Aorta (tissue), 5 donors: ENCODE data around the gene SLC9A8. TPM values are rescaled to one million over a fixed set of nuclear protein-coding genes. Genes with fewer than 3 reads are reported as not detected.
"Not testable (repeated sequence)": the region's sequence is repeated elsewhere in the genome, so short reads cannot be mapped to it uniquely, and the experiment has no call there.

Source experiments
- ATAC-seq: fragments of 200-7000 bp; cut with Tn5 transposase; one replicate; pipeline ENCODE4 v1.9.1; 2022; ENCODE audit warnings: moderate library complexity; ENCODE audit not compliant: low FRiP score
- DNase-seq, 2 donors: peaks; one replicate each; pipeline ENCODE4 v3.0.0-alpha.2; 2020
- H3K27ac ChIP-seq, 2 donors: one replicate each; pipeline ENCODE4 v1.5.1; 2013; ENCODE audit warnings: low read length in 2 of 2, mild to moderate bottlenecking in 2 of 2, moderate library complexity in 2 of 2, control low read depth in 1 of 2, inconsistent platforms in 1 of 2, low read depth in 1 of 2
- H3K27me3 ChIP-seq, 2 donors: one replicate each; pipeline ENCODE4 v1.6.1; 2013; ENCODE audit warnings: control low read depth in 1 of 2, low read length in 1 of 2, mild to moderate bottlenecking in 1 of 2, moderate library complexity in 1 of 2; ENCODE audit not compliant: insufficient read depth in 2 of 2, control insufficient read depth in 1 of 2
- H3K36me3 ChIP-seq, 2 donors: one replicate each; pipeline ENCODE4 v1.6.1; 2013; ENCODE audit warnings: control low read depth in 1 of 2, low read length in 1 of 2, mild to moderate bottlenecking in 1 of 2; ENCODE audit not compliant: insufficient read depth in 2 of 2, control insufficient read depth in 1 of 2
- H3K4me1 ChIP-seq, 2 donors: one replicate each; pipeline ENCODE4 v1.6.1; 2013; ENCODE audit warnings: low read length in 2 of 2, control low read depth in 1 of 2, mild to moderate bottlenecking in 1 of 2, moderate library complexity in 1 of 2; ENCODE audit not compliant: insufficient read depth in 2 of 2, control insufficient read depth in 1 of 2
- H3K4me3 ChIP-seq, 2 donors: one replicate each; pipeline ENCODE4 v1.5.1; 2013; ENCODE audit warnings: low read length in 2 of 2, control low read depth in 1 of 2, mild to moderate bottlenecking in 1 of 2
- H3K9me3 ChIP-seq: one replicate; pipeline ENCODE4 v1.6.1; 2013; ENCODE audit warnings: mild to moderate bottlenecking, low read length; ENCODE audit not compliant: control insufficient read depth
- WGBS, 2 donors: extraction: QIAGEN DNeasy Blood & Tissue Kit; methylation state at CpG; one replicate each; pipeline ENCODE4 v1.1.7; 2013; 5-methylcytosine and 5-hydroxymethylcytosine counted together
- intact Hi-C, 2 donors: fragments of 100-400 bp; cut with DNase I; formaldehyde crosslinking; loops; one replicate each; pipeline versions ENCODE4 v1.14.2 to v1.15.0; 2022
- polyA plus RNA-seq, 2 donors: library from polyadenylated mRNA; stranded (reverse); fragments of 200-250 nt; gene quantifications; one replicate each; pipeline ENCODE4 v1.2.3, GENCODE V29; 2013
- total RNA-seq, 2 donors: library from RNA; stranded (reverse); fragmentation: NEBNext Ultra II Directional; extraction: Animal tissue kit (Norgen Biotek cat#: 25700); gene quantifications; one replicate each; pipeline ENCODE4 v1.2.1, GENCODE V29; 2021
- donor health status: healthy with polysubstance abuse.
- donor health status: Bipolar disorder and iron deficiency.
- donor health status: DM: no; HTN: no; CAD: no.
- donor health status: DM: no; HTN: no; CAD: no.
- donor health status: DM: yes; HTN: yes; CAD: no.

Gene SLC9A8
- total and polyA plus RNA-seq, 4 donors, result 2.8 to 14.6 (median 11.5) TPM

DNA sequence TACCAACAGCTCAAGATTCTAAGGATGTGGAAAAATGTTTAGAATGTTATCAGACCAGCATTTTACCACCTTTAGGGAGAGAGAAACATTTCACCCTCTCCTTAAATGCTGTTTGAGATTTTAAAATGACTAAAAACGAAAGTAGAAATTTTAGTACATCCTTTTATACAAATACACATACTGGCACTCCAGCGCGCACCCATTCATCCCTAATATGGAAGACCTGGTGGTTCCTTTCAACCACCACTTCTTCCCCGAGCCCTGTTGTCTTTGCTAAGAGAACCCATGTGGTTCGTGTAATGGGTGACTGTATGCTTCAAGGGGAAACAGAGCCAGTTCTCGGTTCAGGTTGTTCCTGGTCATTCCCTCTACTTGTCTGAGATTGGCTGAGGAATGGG lies 81.4 kb downstream of the SLC9A8 start:
- no peak overlapping the region for H3K27ac ChIP-seq
- WGBS, 2 donors, result 86 to 89% methylated on average over 6 of the region's 6 CpGs
- H3K4me3 ChIP-seq, result no peak overlapping the region
- no peaks in the 10 kb centered on the region for H3K4me1 ChIP-seq
- no peaks in the 10 kb centered on the region for H3K36me3 ChIP-seq
- intact Hi-C loops, result no loop called here
- no peak for DNase-seq
- no peaks in the 10 kb centered on the region for H3K9me3 ChIP-seq
- H3K27me3 ChIP-seq, result no peaks in the 10 kb centered on the region
- no peak for ATAC-seq

DNA sequence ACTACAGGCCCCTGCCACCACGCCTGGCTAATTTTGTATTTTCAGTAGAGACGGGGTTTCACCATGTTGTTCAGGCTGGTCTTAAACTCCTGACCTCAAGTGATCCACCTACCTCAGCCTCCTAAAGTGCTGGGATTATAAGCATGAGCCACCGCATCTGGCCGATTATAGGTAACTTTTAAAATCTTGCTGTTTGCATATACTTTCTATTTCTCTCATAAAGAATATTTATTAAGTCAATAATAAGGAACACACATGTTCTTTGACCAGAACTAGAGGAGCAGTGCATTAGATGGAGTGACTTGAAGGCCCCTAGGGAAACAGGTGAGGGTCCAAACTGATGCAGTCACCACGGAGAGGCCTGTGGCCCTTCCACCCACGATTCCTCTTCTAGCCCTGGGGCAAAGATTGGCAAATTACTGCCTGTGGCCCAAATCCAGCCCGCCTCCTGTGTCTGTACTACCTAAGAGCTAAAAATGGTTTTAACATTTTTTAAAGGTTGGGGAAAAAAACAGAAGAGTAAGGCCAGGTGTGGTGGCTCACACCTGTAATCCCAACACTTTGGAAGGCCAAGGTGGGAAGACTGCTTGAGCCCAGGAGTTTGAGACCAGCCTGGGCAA lies 83.0 kb downstream of the SLC9A8 start:
- H3K27ac ChIP-seq, H3K27me3 ChIP-seq, ATAC-seq, DNase-seq, H3K4me3 ChIP-seq, intact Hi-C loops, H3K36me3 ChIP-seq, H3K9me3 ChIP-seq, H3K4me1 ChIP-seq: not testable (repeated sequence)
- WGBS, 2 donors, result 93 to 94% methylated on average over 7 of the region's 7 CpGs

DNA sequence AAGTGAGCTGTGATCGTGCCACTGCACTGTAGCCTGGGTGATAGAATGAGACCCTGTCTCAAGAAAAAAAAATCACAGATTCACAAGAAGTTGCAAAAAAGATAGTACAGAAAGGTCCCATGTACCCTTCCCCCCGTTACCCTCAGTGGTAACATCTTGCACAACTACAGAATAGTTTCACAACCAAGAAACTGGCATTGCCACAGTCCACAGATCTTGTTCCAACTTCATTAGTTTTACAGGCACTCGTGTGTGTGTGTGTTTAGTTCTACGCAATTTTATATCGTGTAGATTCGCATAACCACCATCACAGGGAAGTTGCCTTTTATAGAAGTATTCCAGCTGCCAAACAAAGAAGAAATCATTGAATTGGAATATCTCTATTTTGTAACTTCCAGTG lies 83.6 kb downstream of the SLC9A8 start:
- no peaks in the 10 kb centered on the region for H3K4me1 ChIP-seq
- intact Hi-C loops, result no loop called here
- no peak overlapping the region for H3K4me3 ChIP-seq
- 93 to 95% methylated on average over 6 of the region's 6 CpGs for WGBS, 2 donors
- H3K9me3 ChIP-seq, result no peaks in the 10 kb centered on the region
- ATAC-seq (no peak), DNase-seq (no peak)
- no peaks in the 10 kb centered on the region for H3K36me3 ChIP-seq
- H3K27ac ChIP-seq, result no peak overlapping the region
- H3K27me3 ChIP-seq, result no peaks in the 10 kb centered on the region

DNA sequence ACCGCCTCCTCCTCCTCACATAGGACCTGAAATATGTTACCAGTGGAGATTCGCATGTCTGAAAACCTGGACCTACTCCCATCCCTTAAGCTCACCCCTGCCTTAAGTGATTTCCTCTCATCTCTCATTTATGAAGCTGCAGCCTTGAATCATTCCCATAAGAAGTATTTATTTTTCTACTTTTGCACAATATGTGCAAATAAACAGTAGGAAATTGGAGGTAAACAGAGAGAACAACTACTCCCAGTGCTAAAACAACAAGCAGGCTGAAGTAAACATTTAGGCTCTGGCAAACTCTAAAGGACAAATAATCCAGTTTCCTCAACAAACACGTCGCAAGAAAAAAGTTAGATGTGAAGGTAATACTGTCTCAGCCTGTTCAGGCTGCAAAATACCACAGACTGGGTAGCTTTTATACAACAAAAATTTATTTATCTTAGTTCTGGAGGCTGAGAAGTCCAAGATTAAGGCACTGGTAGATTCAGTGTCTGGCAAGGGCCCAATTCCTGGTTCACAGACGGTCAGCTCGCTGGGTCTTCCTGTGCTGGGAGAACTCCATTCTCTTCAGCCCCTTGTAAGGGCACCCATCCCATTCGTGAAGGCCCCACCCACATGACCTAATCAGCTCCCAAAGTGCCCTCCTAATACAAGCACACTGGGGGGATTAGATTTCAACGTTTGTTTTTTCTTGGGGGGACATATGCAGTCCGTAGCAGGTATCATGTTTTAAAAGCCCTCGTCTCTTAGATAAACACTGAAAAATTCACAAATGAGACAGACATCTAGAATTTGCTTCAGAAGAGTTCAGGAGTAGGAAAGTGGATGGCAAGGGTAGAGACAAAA lies 87.1 kb downstream of the SLC9A8 start:
- no peaks in the 10 kb centered on the region for H3K27me3 ChIP-seq
- no peaks in the 10 kb centered on the region for H3K9me3 ChIP-seq
- no peaks in the 10 kb centered on the region for H3K36me3 ChIP-seq
- intact Hi-C loops, result no loop called here
- WGBS, 2 donors, result 69 to 71% methylated on average over 10 of the region's 10 CpGs
- DNase-seq, result no peak
- H3K4me1 ChIP-seq, result no peaks in the 10 kb centered on the region
- no peak overlapping the region for H3K4me3 ChIP-seq
- ATAC-seq, result no peak
- no peak overlapping the region for H3K27ac ChIP-seq

- no peak for ATAC-seq
- 68 to 89% methylated on average over 5 of the region's 5 CpGs for WGBS, 2 donors
These were observed 89.0 kb downstream of the SLC9A8 start for GRCh38 chr20:49901588-49901987.

GRCh38 chr20:49904440-49905214 lies 92.0 kb downstream of the SLC9A8 start:
- DNase-seq, result no peak
- peaks cover 0 to 4% of the 10 kb centered on the region in 2 donors for H3K36me3 ChIP-seq
- no peak overlapping the region for H3K27ac ChIP-seq
- intact Hi-C loops, result no loop called here
- no peak for ATAC-seq
- H3K9me3 ChIP-seq, result no peaks in the 10 kb centered on the region
- WGBS, 2 donors, result 90 to 92% methylated on average over 17 of the region's 17 CpGs
- no peaks in the 10 kb centered on the region for H3K4me1 ChIP-seq
- H3K27me3 ChIP-seq, result no peaks in the 10 kb centered on the region
- H3K4me3 ChIP-seq, result no peak overlapping the region

More at GRCh38 chr20:49901588-49901987, 89.0 kb downstream of the SLC9A8 start:
- Histone ChIP-seq H3K27ac (no peak overlapping the region), H3K9me3 (no peaks in the 10 kb centered on the region), H3K4me3 (no peak overlapping the region), H3K4me1 (no peaks in the 10 kb centered on the region), H3K36me3 (peaks cover 0 to 4% of the 10 kb centered on the region in 2 donors), H3K27me3 (no peaks in the 10 kb centered on the region)
- DNase-seq, result no peak
- intact Hi-C loops, result no loop called here

- intact Hi-C loops, result no loop called here
- H3K27me3 ChIP-seq, result no peaks in the 10 kb centered on the region
- H3K4me1 ChIP-seq, result no peaks in the 10 kb centered on the region
- 95% methylated on average over 29 of the region's 29 CpGs for WGBS, 2 donors
- no peak for ATAC-seq
- no peak overlapping the region for H3K4me3 ChIP-seq
- H3K36me3 ChIP-seq, result peaks cover 0 to 4% of the 10 kb centered on the region in 2 donors
- H3K9me3 ChIP-seq, result no peaks in the 10 kb centered on the region
- DNase-seq, result no peak
- no peak overlapping the region for H3K27ac ChIP-seq
These were observed 92.9 kb downstream of the SLC9A8 start for GRCh38 chr20:49905415-49906091.

GRCh38 chr20:49906101-49906604 lies 93.5 kb downstream of the SLC9A8 start:
- WGBS, 2 donors, result 93% methylated on average over 37 of the region's 37 CpGs
- Histone ChIP-seq H3K4me3 (no peak overlapping the region), H3K27me3 (no peaks in the 10 kb centered on the region), H3K27ac (no peak overlapping the region), H3K9me3 (no peaks in the 10 kb centered on the region), H3K4me1 (no peaks in the 10 kb centered on the region), H3K36me3 (peaks cover 0 to 4% of the 10 kb centered on the region in 2 donors)
- no peak for ATAC-seq
- no peak for DNase-seq
- intact Hi-C loops, result no loop called here
